HUDEP-2 (cell line): Measurements from ENCODE around the gene KATNB1.
"Not testable (repeated sequence)": the region's sequence is repeated elsewhere in the genome, so short reads cannot be mapped to it uniquely, and the experiment has no call there.

Source experiments
- DNase-seq, 76 experiments: peaks; one replicate each; lab custom pipeline; 2025; ENCODE audit not compliant: unreplicated experiment in 76 of 76; lab: John Stamatoyannopoulos, UW

KATNB1 gene

GRCh38 chr16:57765160-57765728, 29.7 kb downstream of the KATNB1 start:
- no peak for DNase-seq

GRCh38 chr16:57766714-57767348, 31.3 kb downstream of the KATNB1 start:
- no peak for DNase-seq

- DNase-seq: no peak
Observed at GRCh38 chr16:57769541-57770145, 34.1 kb downstream of the KATNB1 start.

GRCh38 chr16:57770361-57770760, 34.8 kb downstream of the KATNB1 start:
- DNase-seq: no peak

- no peak for DNase-seq
Observed at GRCh38 chr16:57771141-57771785, 35.7 kb downstream of the KATNB1 start.

- no peak for DNase-seq
Observed at GRCh38 chr16:57773019-57773418, 37.4 kb downstream of the KATNB1 start.

- DNase-seq: no peak
Observed at GRCh38 chr16:57773655-57774295, 38.2 kb downstream of the KATNB1 start.

GRCh38 chr16:57774705-57775285, 39.2 kb downstream of the KATNB1 start:
- DNase-seq: no peak

- peak in 3 of 76 experiments; percentile 10 to 17 (median 11) for DNase-seq
Observed at GRCh38 chr16:57775661-57776469, 40.3 kb downstream of the KATNB1 start.

GRCh38 chr16:57778658-57779057, 43.1 kb downstream of the KATNB1 start:
- no peak for DNase-seq

- peak in 13 of 76 experiments; percentile 6 to 43 (median 22) for DNase-seq
Observed at GRCh38 chr16:57779836-57780235, 44.3 kb downstream of the KATNB1 start.

- no peak for DNase-seq
Observed at GRCh38 chr16:57781349-57781740, 45.8 kb downstream of the KATNB1 start.

GRCh38 chr16:57781741-57782606, 46.4 kb downstream of the KATNB1 start:
- no peak for DNase-seq

- not testable (repeated sequence) for DNase-seq
Observed at GRCh38 chr16:57782607-57783055, 47.1 kb downstream of the KATNB1 start.

- no peak for DNase-seq
Observed at GRCh38 chr16:57783116-57783515, 47.5 kb downstream of the KATNB1 start.

- no peak for DNase-seq
Observed at GRCh38 chr16:57783883-57784282, 48.3 kb downstream of the KATNB1 start.

GRCh38 chr16:57784334-57784733, 48.8 kb downstream of the KATNB1 start:
- no peak for DNase-seq

- DNase-seq: no peak
Observed at GRCh38 chr16:57785385-57785784, 49.8 kb downstream of the KATNB1 start.

- DNase-seq: no peak
Observed at GRCh38 chr16:57785924-57786323, 50.4 kb downstream of the KATNB1 start.
